WTC11 (cell line): ENCODE data around the gene PRELID2.

Experiments used
- CTCF ChIP-seq: fragments of 200-600 bp; IDR thresholded peaks from 2 replicates; pipeline ENCODE4 v1.8.0; 2022; ENCODE audit warnings: antibody characterized with exemption
- ELF4 ChIP-seq: sonication (generic); formaldehyde crosslinking; IDR thresholded peaks from 2 replicates; pipeline ENCODE4 v1.8.1; 2022; ENCODE audit warnings: low read depth, mild to moderate bottlenecking, moderate library complexity, missing genetic modification reagents
- PREB ChIP-seq: sonication (generic); formaldehyde crosslinking; IDR thresholded peaks from 2 replicates; pipeline ENCODE4 v1.8.1; 2022; ENCODE audit warnings: mild to moderate bottlenecking, missing genetic modification reagents, moderate library complexity, borderline replicate concordance
- SP1 ChIP-seq: sonication (generic); formaldehyde crosslinking; conservative IDR thresholded peaks from 2 replicates; pipeline ENCODE4 v1.8.1; 2022; ENCODE audit warnings: missing genetic modification reagents
- TEAD1 ChIP-seq: sonication (generic); formaldehyde crosslinking; IDR thresholded peaks from 2 replicates; pipeline ENCODE4 v1.8.0; 2022; ENCODE audit warnings: mild to moderate bottlenecking, missing genetic modification reagents

- no peak for TF ChIP-seq ELF4 (CRISPR knock-in tag)
- TF ChIP-seq CTCF = no peak
- TF ChIP-seq SP1 (CRISPR knock-in tag) = no peak
- no peak for TF ChIP-seq TEAD1 (CRISPR knock-in tag)
- no peak for TF ChIP-seq PREB (CRISPR knock-in tag)
Measured at GRCh38 chr5:145768863-145769262, 66.3 kb downstream of the PRELID2 start.
